ENCODE data around the gene USP20. TPM values are rescaled to one million over a fixed set of nuclear protein-coding genes. Genes with fewer than 3 reads are reported as not detected.

The USP20 gene
- total RNA-seq, 4 donors from 2014 or later = 11.5 to 18.5 (median 15.5) TPM

DNA sequence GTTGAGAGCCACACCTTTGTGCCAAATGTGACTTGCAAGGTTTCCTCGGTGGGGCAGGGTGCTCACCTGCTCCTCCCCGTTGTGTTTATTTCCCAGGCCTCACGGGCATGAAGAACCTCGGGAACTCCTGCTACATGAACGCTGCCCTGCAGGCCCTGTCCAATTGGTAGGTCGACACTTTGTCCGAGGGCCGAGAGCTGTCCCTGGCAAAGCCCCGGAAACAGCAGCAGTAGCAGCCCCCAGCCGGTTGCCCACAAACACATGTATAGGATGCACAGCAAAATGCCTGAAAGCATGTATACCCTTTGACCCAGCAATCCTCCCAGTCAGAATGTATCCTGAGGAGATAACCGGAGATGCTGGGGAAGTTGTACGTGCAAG is 26.2 kb downstream of the USP20 start:
- DNase-seq (ENCODE audit: low spot score) (no peak), ATAC-seq (ENCODE audit: low FRiP score) (no peak)
- no peak for TF ChIP-seq CTCF (IDR thresholded peaks at IDR 0.05)

GRCh38 chr9:129863059-129863690 is 27.9 kb downstream of the USP20 start:
- DNase-seq (ENCODE audit: low spot score) (no peak), ATAC-seq (ENCODE audit: low FRiP score) (no peak)
- no peak for TF ChIP-seq CTCF (IDR thresholded peaks at IDR 0.05)

GRCh38 chr9:129864991-129865647 is 29.9 kb downstream of the USP20 start:
- no peak for ATAC-seq (ENCODE audit: low FRiP score)
- no peak for DNase-seq (ENCODE audit: low spot score)
- TF ChIP-seq CTCF (IDR thresholded peaks at IDR 0.05) = no peak

DNA sequence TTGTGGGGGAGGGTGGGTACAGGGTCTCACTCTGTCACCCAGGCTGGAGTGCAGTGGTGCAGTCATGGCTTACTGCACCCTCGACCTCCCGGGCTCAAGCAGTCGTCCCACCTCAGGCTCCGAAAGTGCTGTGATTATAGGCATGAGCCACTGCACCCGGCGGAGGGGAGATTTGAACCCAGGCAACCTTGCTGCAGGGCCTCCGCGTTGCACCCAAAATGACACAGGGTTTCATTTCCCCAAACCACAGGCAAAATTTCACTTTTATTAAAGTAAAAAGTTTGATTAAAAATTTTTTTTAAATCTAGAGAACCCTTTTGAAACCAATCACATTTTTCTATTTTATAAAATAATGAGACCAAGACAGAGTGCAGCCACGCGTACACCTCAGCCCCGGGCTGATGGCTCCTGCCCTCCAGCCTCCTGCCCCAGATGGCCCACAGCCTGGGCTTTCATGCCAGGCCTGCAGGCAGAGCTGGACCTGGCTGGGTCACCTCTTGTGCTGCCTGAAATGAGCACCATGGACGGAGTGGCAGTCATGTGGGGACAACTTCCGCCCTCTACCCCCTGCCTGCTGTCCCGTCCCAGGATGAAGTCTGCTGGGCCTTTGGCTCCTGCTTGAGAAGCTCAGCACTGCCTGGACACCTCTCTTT is 30.5 kb downstream of the USP20 start:
- ATAC-seq (ENCODE audit: low FRiP score) = no peak
- no peak for DNase-seq (ENCODE audit: low spot score)
- no peak for TF ChIP-seq CTCF (IDR thresholded peaks at IDR 0.05)

- DNase-seq (ENCODE audit: low spot score) (no peak), ATAC-seq (ENCODE audit: low FRiP score) (no peak)
- TF ChIP-seq CTCF (IDR thresholded peaks at IDR 0.05) = no peak
Observed at GRCh38 chr9:129866394-129867135, 31.3 kb downstream of the USP20 start.

GRCh38 chr9:129867136-129868022 is 32.1 kb downstream of the USP20 start:
- ATAC-seq (ENCODE audit: low FRiP score) (no peak), DNase-seq (ENCODE audit: low spot score) (no peak)
- no peak for TF ChIP-seq CTCF (IDR thresholded peaks at IDR 0.05)

All from omental fat pad (tissue), 4 donors.